Measurements from ENCODE around the gene SVIL.
A peak's percentile ranks its signal among the peaks of the same experiment; 100 is the strongest.
"Not testable (repeated sequence)": the region's sequence is repeated elsewhere in the genome, so short reads cannot be mapped to it uniquely, and the experiment has no call there.

SVIL gene

DNA sequence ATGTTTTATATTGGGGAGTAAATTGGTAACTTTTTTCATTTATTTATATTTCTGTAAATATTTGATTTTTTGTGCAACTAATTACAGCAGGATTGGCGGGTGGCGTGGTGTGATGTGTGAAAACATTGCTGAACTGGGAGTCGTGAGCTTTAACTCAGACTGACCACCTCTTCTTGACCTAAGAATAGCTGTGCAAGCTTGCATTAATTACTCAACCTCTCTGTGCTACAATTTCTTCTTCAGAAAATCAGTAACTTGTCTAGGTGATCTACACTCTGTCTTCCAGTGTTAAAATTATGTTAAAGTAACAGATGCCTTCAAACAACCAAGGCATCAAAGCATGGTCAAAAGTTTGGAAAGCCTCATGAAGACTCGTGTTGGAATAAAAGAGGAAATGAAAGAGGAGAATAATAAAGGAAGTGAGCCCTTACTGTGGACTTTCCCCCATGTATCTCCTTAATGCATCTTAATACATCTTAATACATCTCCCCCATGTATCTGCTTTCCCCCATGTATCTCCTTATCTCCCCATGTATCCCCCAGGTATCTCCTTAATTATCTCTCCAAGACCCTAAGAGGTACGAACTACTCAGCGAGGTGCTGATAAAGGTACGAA lies 71.2 kb downstream of the SVIL start:
- TF ChIP-seq, protein P1, sequence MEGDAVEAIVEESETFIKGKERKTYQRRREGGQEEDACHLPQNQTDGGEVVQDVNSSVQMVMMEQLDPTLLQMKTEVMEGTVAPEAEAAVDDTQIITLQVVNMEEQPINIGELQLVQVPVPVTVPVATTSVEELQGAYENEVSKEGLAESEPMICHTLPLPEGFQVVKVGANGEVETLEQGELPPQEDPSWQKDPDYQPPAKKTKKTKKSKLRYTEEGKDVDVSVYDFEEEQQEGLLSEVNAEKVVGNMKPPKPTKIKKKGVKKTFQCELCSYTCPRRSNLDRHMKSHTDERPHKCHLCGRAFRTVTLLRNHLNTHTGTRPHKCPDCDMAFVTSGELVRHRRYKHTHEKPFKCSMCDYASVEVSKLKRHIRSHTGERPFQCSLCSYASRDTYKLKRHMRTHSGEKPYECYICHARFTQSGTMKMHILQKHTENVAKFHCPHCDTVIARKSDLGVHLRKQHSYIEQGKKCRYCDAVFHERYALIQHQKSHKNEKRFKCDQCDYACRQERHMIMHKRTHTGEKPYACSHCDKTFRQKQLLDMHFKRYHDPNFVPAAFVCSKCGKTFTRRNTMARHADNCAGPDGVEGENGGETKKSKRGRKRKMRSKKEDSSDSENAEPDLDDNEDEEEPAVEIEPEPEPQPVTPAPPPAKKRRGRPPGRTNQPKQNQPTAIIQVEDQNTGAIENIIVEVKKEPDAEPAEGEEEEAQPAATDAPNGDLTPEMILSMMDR (IDR thresholded peaks at IDR 0.05; ENCODE audit: insufficient read depth, low read length, missing control alignments), result no peak
- ChIA-PET POLR2A (no interaction called here), CTCF (interaction anchor here (1.3 kb wide), 1 partner anchor 27 kb away, joined by 5 read pairs; no protein-coding TSS in a partner anchor)
- DNase-seq (ENCODE audit: low read depth, low spot score), result no peak
- no peak overlapping the region for H3K4me3 ChIP-seq (ENCODE audit: low read depth, low read length)

DNA sequence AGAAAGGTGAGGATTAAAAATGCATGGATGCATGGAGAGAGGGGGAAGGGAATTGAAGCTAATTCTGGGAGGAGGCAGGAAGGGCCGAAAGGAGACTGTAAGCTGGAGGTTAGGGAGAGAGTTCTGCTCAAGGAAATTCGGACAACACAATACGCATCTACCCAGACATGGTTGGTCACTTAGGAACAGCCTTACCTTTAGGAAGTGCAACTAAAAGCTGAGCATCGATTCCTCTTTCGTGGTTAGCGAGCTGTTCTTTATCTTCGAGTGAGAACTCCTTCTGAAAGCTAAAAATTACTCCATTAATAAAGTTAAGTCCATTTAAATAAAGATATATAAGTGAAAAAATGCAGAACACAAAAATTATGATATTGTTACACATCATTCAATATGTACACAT lies 71.8 kb downstream of the SVIL start:
- H3K4me3 ChIP-seq (ENCODE audit: low read depth, low read length); DNase-seq (ENCODE audit: low read depth, low spot score); POLR2A ChIA-PET: not testable (repeated sequence)
- CTCF ChIA-PET, result interaction anchor here (1.3 kb wide), 1 partner anchor 27 kb away, joined by 5 read pairs; no protein-coding TSS in a partner anchor

DNA sequence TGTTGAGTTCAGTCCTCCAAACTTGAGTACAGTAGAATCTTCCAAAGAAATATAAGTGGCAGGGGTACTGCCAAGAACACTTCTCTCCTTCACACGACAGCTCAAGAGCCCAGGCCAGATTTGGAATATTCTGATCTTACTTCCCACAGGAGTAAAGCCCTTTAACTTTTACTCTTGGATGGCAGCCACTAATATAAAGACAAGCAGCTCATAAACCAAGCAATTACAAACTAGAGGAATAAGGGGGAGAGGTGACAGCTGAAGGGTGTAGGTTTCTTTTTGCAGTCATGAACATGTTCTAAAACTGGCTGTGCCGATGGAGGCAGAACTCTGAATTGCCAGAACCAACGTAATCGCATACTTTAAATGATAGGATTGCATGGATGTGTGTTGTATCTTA lies 74.8 kb downstream of the SVIL start:
- ChIA-PET CTCF (interaction anchor here (0.9 to 1.0 kb wide), 2 partner anchors 25 to 30 kb away, joined by 4 read pairs; no protein-coding TSS in a partner anchor), POLR2A (interaction anchor here (0.5 kb wide), 1 partner anchor 73 kb away, joined by 4 read pairs; no protein-coding TSS in a partner anchor)
- TF ChIP-seq, protein P1 (IDR thresholded peaks at IDR 0.05; ENCODE audit: insufficient read depth, low read length, missing control alignments), result no peak
- no peak overlapping the region for H3K4me3 ChIP-seq (ENCODE audit: low read depth, low read length)
- no peak for DNase-seq (ENCODE audit: low read depth, low spot score)

DNA sequence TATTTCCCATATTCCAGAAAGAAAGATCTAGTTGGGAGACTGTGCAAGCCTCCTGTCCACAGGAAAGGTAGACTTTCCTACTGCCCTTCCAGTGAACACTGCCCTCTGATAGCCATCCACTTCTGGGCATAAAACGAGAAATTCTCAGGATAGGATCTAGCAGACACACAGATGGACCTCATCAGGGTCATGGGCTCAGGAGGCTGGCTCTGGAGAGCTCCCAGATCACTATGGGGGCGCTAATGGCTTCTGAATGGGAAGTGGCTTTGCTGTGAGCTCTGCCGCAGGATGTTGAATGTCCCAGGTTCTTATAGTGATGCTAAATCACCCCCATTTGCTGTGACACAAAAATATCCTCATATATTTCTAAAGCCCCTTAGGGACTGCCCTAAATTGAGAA lies 77.1 kb downstream of the SVIL start:
- CTCF ChIA-PET, result interaction anchor here (1.2 to 1.5 kb wide), 2 partner anchors 22 to 43 kb away, joined by 3 to 4 read pairs; no protein-coding TSS in a partner anchor
- POLR2A ChIA-PET, result no interaction called here
- TF ChIP-seq, protein P1 (IDR thresholded peaks at IDR 0.05; ENCODE audit: insufficient read depth, low read length, missing control alignments), result no peak
- no peak for DNase-seq (ENCODE audit: low read depth, low spot score)
- no peak overlapping the region for H3K4me3 ChIP-seq (ENCODE audit: low read depth, low read length)

DNA sequence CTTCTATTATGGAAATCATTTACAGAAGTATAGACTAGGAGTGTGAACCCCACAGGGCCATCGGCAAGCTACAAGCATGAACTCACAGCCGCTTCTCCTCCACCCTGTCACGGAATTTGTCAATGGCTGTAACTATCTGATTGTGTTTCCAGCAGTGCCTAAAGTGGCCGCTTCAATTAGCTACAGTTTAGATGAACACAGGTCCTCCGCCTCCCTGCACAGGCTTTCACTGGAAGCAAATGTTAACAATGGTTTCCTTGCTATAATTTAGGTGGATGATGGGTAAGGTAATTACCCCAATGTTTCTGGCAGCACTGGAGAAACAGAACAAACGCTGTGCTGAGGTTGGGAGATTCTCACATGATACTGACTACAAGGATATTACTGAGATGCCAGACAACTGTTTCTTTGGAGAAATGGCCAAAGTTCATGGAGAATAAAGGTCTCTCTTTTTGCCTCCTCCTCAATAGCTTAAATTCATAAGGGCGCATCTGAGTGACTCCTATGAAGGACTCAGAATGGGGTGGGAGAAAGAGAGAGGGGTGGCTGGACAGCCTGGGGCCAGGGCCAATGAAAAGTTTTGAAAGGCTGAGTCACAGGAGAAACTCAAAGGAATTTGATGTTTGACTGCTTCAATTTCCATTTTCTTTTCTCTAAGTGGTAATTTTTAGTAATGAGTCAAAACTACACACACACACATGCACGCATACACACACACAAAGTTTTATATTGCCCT lies 78.9 kb downstream of the SVIL start:
- TF ChIP-seq, protein P1 (IDR thresholded peaks at IDR 0.05; ENCODE audit: insufficient read depth, low read length, missing control alignments), result no peak
- DNase-seq (ENCODE audit: low read depth, low spot score), result peak; percentile 51
- ChIA-PET POLR2A (no interaction called here), CTCF (interaction anchor here (0.8 to 3.2 kb wide), 11 partner anchors 11 to 302 kb away, joined by 3 to 23 read pairs (median 4); no protein-coding TSS in a partner anchor)
- no peak overlapping the region for H3K4me3 ChIP-seq (ENCODE audit: low read depth, low read length)

DNA sequence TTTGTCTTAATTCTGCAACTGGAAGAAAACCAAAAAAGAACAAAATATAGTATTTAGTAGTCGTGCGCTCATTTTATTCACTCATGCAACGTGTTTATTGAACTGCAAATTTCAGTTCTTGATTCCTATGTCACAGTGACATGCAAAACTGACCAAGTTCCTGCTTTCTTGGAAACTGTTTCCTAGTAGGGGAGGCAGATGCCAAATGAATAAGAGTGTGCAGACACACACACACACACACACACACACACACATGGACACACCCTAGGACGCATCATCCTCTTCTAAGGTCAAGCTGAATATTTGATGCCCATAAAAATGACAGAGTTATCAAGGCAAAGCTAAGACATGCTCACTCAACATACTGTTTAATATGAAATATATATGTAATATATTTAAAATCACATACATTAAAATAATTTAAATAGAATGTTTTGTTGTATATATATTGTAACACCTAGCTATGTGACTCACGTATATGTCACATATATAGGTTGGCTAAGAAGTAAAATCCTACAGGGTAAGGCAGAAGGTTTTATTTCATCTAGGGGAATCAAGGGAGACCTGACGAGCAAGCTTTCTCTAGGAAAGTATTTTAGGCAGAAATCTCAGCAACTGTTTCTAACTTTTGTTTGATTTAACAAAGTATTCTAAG lies 79.6 kb downstream of the SVIL start:
- POLR2A ChIA-PET, result no interaction called here
- DNase-seq (ENCODE audit: low read depth, low spot score), result no peak
- TF ChIP-seq, protein P1 (IDR thresholded peaks at IDR 0.05; ENCODE audit: insufficient read depth, low read length, missing control alignments), result no peak
- H3K4me3 ChIP-seq (ENCODE audit: low read depth, low read length), result no peak overlapping the region
- CTCF ChIA-PET, result interaction anchor here (0.7 to 3.2 kb wide), 10 partner anchors 11 to 303 kb away, joined by 3 to 23 read pairs (median 4); no protein-coding TSS in a partner anchor

Data from AG04449 (cell line).